Spleen (tissue), 7 donors: ENCODE measurements around the gene BCAT1.

ENCODE experiments used
- POLR2A ChIP-seq, 3 donors: fragments of 450-650 bp; IDR thresholded peaks; one replicate each; pipeline ENCODE4 v1.5.1; 2017; ENCODE audit warnings: antibody characterized with exemption in 3 of 3, mild to moderate bottlenecking in 1 of 3
- POLR2AphosphoS5 ChIP-seq, 3 donors: sonication (generic); formaldehyde crosslinking; IDR thresholded peaks; one replicate each; pipeline ENCODE4 v1.5.1; 2017; ENCODE audit warnings: antibody characterized with exemption in 3 of 3
- TF ChIP-seq, protein P1 (sequence below), 11 experiments: fragments of 200-600 bp in 7 of 11; fragments of 450-650 bp in 4 of 11; sonication (generic) in 4 of 11; IDR thresholded peaks in 8 of 11; conservative IDR thresholded peaks in 3 of 11; 1 replicate in 7 of 11; 2 replicates in 4 of 11; pipeline versions ENCODE4 v1.4.0 to v1.8.0; 2016 to 2021; ENCODE audit warnings: antibody characterized with exemption in 11 of 11, inconsistent platforms in 4 of 11, mild to moderate bottlenecking in 1 of 11
- donor health status: DM: no; HTN: no; CAD: no; lungs with moderate emphysema.
- donor health status: DM: no; HTN: no; CAD: no.
- donor health status: DM: no; HTN: no; CAD: no.

DNA sequence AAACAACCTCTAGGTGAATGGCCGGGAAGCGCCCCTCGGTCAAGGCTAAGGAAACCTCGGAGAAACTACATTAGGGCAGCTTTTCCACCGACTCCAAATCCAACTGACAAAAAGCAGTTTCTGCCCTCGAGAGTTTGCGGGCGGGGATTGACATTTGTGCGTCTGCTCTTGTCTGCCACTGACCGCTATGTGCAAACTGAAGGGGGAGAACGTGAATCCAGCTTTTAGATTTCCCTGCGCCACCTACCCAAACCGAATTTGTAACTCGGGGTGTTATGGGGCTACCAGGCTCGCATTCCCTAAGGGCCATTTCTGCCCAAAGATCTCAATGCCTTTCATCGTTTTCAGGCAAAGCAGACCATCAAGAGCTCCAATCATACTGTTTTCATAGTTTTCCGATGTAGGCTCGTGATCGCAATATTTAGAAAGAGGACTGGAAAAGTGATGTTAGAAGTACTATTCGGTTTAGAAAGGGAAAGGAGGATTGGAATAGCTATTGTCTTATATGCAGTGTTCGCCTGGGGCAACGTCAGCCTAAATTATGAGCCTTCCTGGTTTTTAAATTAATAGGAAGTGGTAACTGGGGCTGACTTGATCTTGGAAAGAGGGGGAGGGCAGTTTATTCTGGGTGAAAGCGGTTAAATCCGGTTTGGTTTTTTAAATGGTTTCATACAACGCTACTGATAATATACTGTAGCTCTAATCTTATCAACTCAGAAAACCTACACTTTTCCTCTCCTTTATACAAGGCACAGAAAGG, 45.4 kb downstream of the BCAT1 start:
- TF ChIP-seq POLR2A (IDR thresholded peaks at IDR 0.05) (no peak), POLR2AphosphoS5 (IDR thresholded peaks at IDR 0.05) (no peak)
- TF ChIP-seq, protein P1, sequence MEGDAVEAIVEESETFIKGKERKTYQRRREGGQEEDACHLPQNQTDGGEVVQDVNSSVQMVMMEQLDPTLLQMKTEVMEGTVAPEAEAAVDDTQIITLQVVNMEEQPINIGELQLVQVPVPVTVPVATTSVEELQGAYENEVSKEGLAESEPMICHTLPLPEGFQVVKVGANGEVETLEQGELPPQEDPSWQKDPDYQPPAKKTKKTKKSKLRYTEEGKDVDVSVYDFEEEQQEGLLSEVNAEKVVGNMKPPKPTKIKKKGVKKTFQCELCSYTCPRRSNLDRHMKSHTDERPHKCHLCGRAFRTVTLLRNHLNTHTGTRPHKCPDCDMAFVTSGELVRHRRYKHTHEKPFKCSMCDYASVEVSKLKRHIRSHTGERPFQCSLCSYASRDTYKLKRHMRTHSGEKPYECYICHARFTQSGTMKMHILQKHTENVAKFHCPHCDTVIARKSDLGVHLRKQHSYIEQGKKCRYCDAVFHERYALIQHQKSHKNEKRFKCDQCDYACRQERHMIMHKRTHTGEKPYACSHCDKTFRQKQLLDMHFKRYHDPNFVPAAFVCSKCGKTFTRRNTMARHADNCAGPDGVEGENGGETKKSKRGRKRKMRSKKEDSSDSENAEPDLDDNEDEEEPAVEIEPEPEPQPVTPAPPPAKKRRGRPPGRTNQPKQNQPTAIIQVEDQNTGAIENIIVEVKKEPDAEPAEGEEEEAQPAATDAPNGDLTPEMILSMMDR (IDR thresholded peaks at IDR 0.05 in 8 of 11, conservative IDR thresholded peaks at IDR 0.05 in 3 of 11), result no peak
